Hematopoietic multipotent progenitor cell treated with erythropoietin and hydrocortisone succinate and interleukin-3 and kit ligand, for 4 days (in vitro differentiated cells): Measurements from ENCODE around the gene UBE2Q1.

Source experiments
- DNase-seq: peaks from one replicate; pipeline ENCODE4 v3.0.0-alpha.2; 2015

The UBE2Q1 gene

GRCh38 chr1:154501423-154502065 lies 56.9 kb downstream of the UBE2Q1 start:
- no peak for DNase-seq

- no peak for DNase-seq
Measured at GRCh38 chr1:154500533-154500932, 57.9 kb downstream of the UBE2Q1 start.

- no peak for DNase-seq
Measured at GRCh38 chr1:154499446-154499845, 59.0 kb downstream of the UBE2Q1 start.
